Measurements from ENCODE around the gene TMEM212.

- TF ChIP-seq ZSCAN25 (CRISPR knock-in tag; IDR thresholded peaks at IDR 0.05) (no peak), MAFG (CRISPR knock-in tag; IDR thresholded peaks at IDR 0.05) (no peak), ZBTB10 (CRISPR knock-in tag; IDR thresholded peaks at IDR 0.05; ENCODE audit: borderline replicate concordance) (no peak), ZNF329 (CRISPR knock-in tag; IDR thresholded peaks at IDR 0.05; ENCODE audit: low read depth) (no peak), ZBTB44 (CRISPR knock-in tag; IDR thresholded peaks at IDR 0.05) (no peak), REST (IDR thresholded peaks at IDR 0.05; ENCODE audit: borderline replicate concordance in 1 of 2, low read depth in 1 of 2, low read length in 2 of 2) (no peak), POLR2AphosphoS5 (IDR thresholded peaks at IDR 0.05; ENCODE audit: low read depth, low read length) (no peak), POLR2G (IDR thresholded peaks at IDR 0.05; ENCODE audit: low read depth, low read length) (no peak), ETS1 (CRISPR knock-in tag; IDR thresholded peaks at IDR 0.05) (no peak), SKI (IDR thresholded peaks at IDR 0.05; ENCODE audit: partially characterized antibody) (no peak), GATA4 (IDR thresholded peaks at IDR 0.05; ENCODE audit: borderline replicate concordance, low read depth) (no peak), DPF2 (CRISPR knock-in tag; IDR thresholded peaks at IDR 0.05; ENCODE audit: borderline replicate concordance, low read depth) (no peak)
Observed at GRCh38 chr3:171907761-171908160, 64.6 kb downstream of the TMEM212 start.

Data from HepG2 (cell line).